GM12878 (cell line): Measurements from ENCODE around the gene PLA2G6. TPM values are rescaled to one million over a fixed set of nuclear protein-coding genes. Genes with fewer than 3 reads are reported as not detected.

Source experiments
- ATAC-seq: fragments of 200-7000 bp; cut with Tn5 transposase; 3 replicates; pipeline ENCODE4 v1.9.1; 2020; ENCODE audit warnings: mild to moderate bottlenecking, moderate library complexity
- BruUV-seq: library from RNA; stranded (reverse); fragments of 400-500 nt; replicated peaks from 2 replicates; lab custom pipeline; 2021; lab: Mats Ljungman, UMichigan
- CTCF ChIA-PET: fragments of 300-600 bp; sonication (Branson Sonifier 250); formaldehyde crosslinking; extraction: SDS; loops from one replicate; lab custom pipeline; 2021; ENCODE audit warnings: inconsistent platforms; lab: Yijun Ruan, JAX
- POLR2A ChIA-PET: fragments of 350-600 bp; formaldehyde crosslinking; extraction: SDS; loops from one replicate; lab custom pipeline; 2021; ENCODE audit warnings: inconsistent platforms; lab: Charles Lee
- RAD21 ChIA-PET: fragments of 300-600 bp; sonication (Branson Sonifier 250); formaldehyde crosslinking; loops from one replicate; lab custom pipeline; 2023; ENCODE audit warnings: antibody characterized with exemption; ENCODE audit not compliant: unreplicated experiment; lab: Charles Lee
- SMC1A ChIA-PET: fragments of 300-600 bp; sonication (Branson Sonifier 250); formaldehyde crosslinking; loops from one replicate; lab custom pipeline; 2023; ENCODE audit not compliant: unreplicated experiment, uncharacterized antibody; lab: Charles Lee
- DNase-seq: peaks from one replicate; pipeline ENCODE4 v3.0.0-alpha.2; 2011; ENCODE audit warnings: low read depth, low spot score
- FAIRE-seq: peaks from 3 replicates; lab custom pipeline; 2011; peaks lifted over from hg19 to GRCh38; lab: Jason Lieb, UNC
- H2AFZ ChIP-seq: 2 replicates; pipeline ENCODE4 v1.6.0; 2011; ENCODE audit warnings: low read depth, low read length, control low read depth; ENCODE audit not compliant: control insufficient read depth
- H3K27ac ChIP-seq: 2 replicates; pipeline ENCODE4 v1.5.1; 2011; ENCODE audit warnings: control low read depth; ENCODE audit not compliant: control insufficient read depth, insufficient read depth
- H3K27me3 ChIP-seq, 2 experiments: replicated peaks in 1 of 2; 2 replicates each; pipeline versions ENCODE4 v1.6.0 to v1.6.1; 2011; ENCODE audit warnings: low read length in 1 of 2; ENCODE audit not compliant: control insufficient read depth in 2 of 2, insufficient read depth in 2 of 2
- H3K36me3 ChIP-seq, 2 experiments: 2 replicates each; pipeline ENCODE4 v1.5.1; 2011; ENCODE audit warnings: low read length in 1 of 2; ENCODE audit not compliant: control insufficient read depth in 2 of 2, insufficient read depth in 2 of 2
- H3K4me1 ChIP-seq: 2 replicates; pipeline ENCODE4 v1.6.1; 2011; ENCODE audit warnings: mild to moderate bottlenecking, low read length, moderate library complexity, mixed read lengths; ENCODE audit not compliant: control insufficient read depth, insufficient read depth
- H3K4me2 ChIP-seq: 2 replicates; pipeline ENCODE4 v1.6.0; 2011; ENCODE audit warnings: control low read depth; ENCODE audit not compliant: control insufficient read depth, insufficient read depth
- H3K4me3 ChIP-seq: fragments of 200-600 bp; sonication (generic); 2 replicates; pipeline ENCODE4 v1.5.1; 2016
- H3K79me2 ChIP-seq: 2 replicates; pipeline ENCODE4 v1.6.0; 2011; ENCODE audit warnings: low read length; ENCODE audit not compliant: control insufficient read depth, insufficient read depth
- H3K9ac ChIP-seq: 2 replicates; pipeline ENCODE4 v1.8.0; 2011; ENCODE audit warnings: low read length, control low read depth, mixed read lengths; ENCODE audit not compliant: control insufficient read depth, insufficient read depth
- H3K9me3 ChIP-seq: replicated peaks from 3 replicates; pipeline ENCODE4 v1.5.1; 2011; ENCODE audit warnings: mild to moderate bottlenecking, low read length; ENCODE audit not compliant: control insufficient read depth, insufficient read depth
- H4K20me1 ChIP-seq: 2 replicates; pipeline ENCODE4 v1.6.0; 2011; ENCODE audit not compliant: control insufficient read depth, insufficient read depth
- FOXK2 ChIP-seq: fragments of 450-650 bp; IDR thresholded peaks from 2 replicates; pipeline ENCODE4 v1.6.1; 2017; ENCODE audit warnings: mild to moderate bottlenecking, moderate library complexity
- HCFC1 ChIP-seq: fragments of 150-350 bp; IDR thresholded peaks from 2 replicates; pipeline ENCODE4 v1.6.1; 2014; ENCODE audit warnings: low read length
- NFXL1 ChIP-seq: fragments of 450-650 bp; IDR thresholded peaks from 2 replicates; pipeline ENCODE4 v1.6.1; 2017; ENCODE audit warnings: antibody characterized with exemption, mild to moderate bottlenecking, borderline replicate concordance
- NRF1 ChIP-seq: conservative IDR thresholded peaks from 2 replicates; pipeline ENCODE4 v1.6.1; 2011; ENCODE audit warnings: mild to moderate bottlenecking, low read depth, low read length, improper control_type of control experiment
- RCOR1 ChIP-seq: conservative IDR thresholded peaks from 2 replicates; pipeline ENCODE4 v1.6.1; 2012; ENCODE audit warnings: low read depth, low read length, improper control_type of control experiment
- STAT3 ChIP-seq: IDR thresholded peaks from 2 replicates; pipeline ENCODE4 v1.6.1; 2011; ENCODE audit warnings: low read depth, low read length, improper control_type of control experiment
- TCF3 ChIP-seq: IDR thresholded peaks from 2 replicates; pipeline ENCODE4 v1.6.1; 2012; ENCODE audit warnings: low read depth, mild to moderate bottlenecking, low read length, borderline replicate concordance; ENCODE audit not compliant: insufficient read depth
- ZNF384 ChIP-seq: IDR thresholded peaks from 2 replicates; pipeline ENCODE4 v1.6.1; 2012; ENCODE audit warnings: low read depth, mild to moderate bottlenecking, low read length, improper control_type of control experiment, borderline replicate concordance
- ZNF592 ChIP-seq: fragments of 450-650 bp; IDR thresholded peaks from 2 replicates; pipeline ENCODE4 v1.6.1; 2017; ENCODE audit warnings: mild to moderate bottlenecking, moderate library complexity
- WGBS: methylation state at CpG from one replicate; pipeline ENCODE4 v1.1.6; 2016; ENCODE audit warnings: low lambda C conversion rate; ENCODE audit not compliant: insufficient replicate concordance, insufficient coverage; ENCODE audit errors: missing lambda C conversion rate; 5-methylcytosine and 5-hydroxymethylcytosine counted together
- in situ Hi-C: fragments of 300-500 bp; cut with MboI; formaldehyde crosslinking; loops from 9 replicates; pipeline ENCODE4 v1.14.3; 2018; ENCODE audit warnings: mixed read lengths
- intact Hi-C: fragments of 100-400 bp; cut with micrococcal nuclease; formaldehyde crosslinking; loops from one replicate; pipeline ENCODE4 v1.14.2; 2022; ENCODE audit not compliant: unreplicated experiment
- polyA plus RNA-seq, 11 experiments: library from polyadenylated mRNA; depleted of rRNA in 4 of 11; unstranded in 6 of 11; stranded (reverse) in 5 of 11; fragments of >200 nt; fragmentation: Nextera tagmentation in 4 of 11; fragmentation: Illumina TruSeq in 1 of 11; extraction: Ambion mirVana in 4 of 11; extraction: Trizol in 1 of 11; gene quantifications; 1 replicate in 1 of 11; 2 replicates in 10 of 11; pipeline versions ENCODE4 v1.2.1 to v1.2.3, GENCODE V29; 2011 to 2016; ENCODE audit warnings: inconsistent platforms in 2 of 11, missing spikeins in 2 of 11, low read depth in 1 of 11
- total RNA-seq, 4 experiments: library from RNA; depleted of rRNA in 3 of 4; stranded (reverse); fragments of >200 nt in 3 of 4; fragmentation: Illumina TruSeq in 1 of 4; extraction: Trizol in 1 of 4; gene quantifications; 2 replicates each; pipeline versions ENCODE4 v1.2.1 to v1.2.3, GENCODE V29; 2013 to 2021
- TF ChIP-seq, protein P1 (sequence below): fragments of 450-650 bp; formaldehyde crosslinking; IDR thresholded peaks from 2 replicates; pipeline ENCODE4 v1.4.0; 2022; ENCODE audit warnings: mild to moderate bottlenecking, moderate library complexity
- TF ChIP-seq, protein P2 (sequence below): IDR thresholded peaks from 2 replicates; pipeline ENCODE4 v1.6.1; 2011; ENCODE audit warnings: borderline replicate concordance, low read depth, mild to moderate bottlenecking, moderate library complexity, mixed read lengths, low read length; ENCODE audit not compliant: insufficient read depth; ENCODE audit errors: extremely low read length

The PLA2G6 gene
- total and polyA plus RNA-seq, 10 of the 15 experiments (the other 5 are each of a cell fraction or from before 2014, with no cell fraction given): 0.15 to 42.2 (median 15.8) TPM

- RAD21 ChIA-PET: no interaction called here
- H3K9me3 ChIP-seq: no peaks in the 10 kb centered on the region
- POLR2A ChIA-PET: no interaction called here
- ATAC-seq (no peak), FAIRE-seq (no peak), DNase-seq (no peak)
- H3K4me2 ChIP-seq: no peak overlapping the region
- 87% methylated on average over 24 of the region's 25 CpGs for whole genome bisulfite sequencing
- peaks cover 13% of the 10 kb centered on the region for H3K4me1 ChIP-seq
- H3K79me2 ChIP-seq: no peaks in the 10 kb centered on the region
- CTCF ChIA-PET: interaction anchor here (0.7 kb wide), 1 partner anchor 170 kb away, joined by 3 read pairs; no protein-coding TSS in a partner anchor
- no peaks in the 10 kb centered on the region for H3K27me3 ChIP-seq
- no TSS peak for BruUV-seq
- intact Hi-C loops: no loop called here
- no peaks in the 10 kb centered on the region for H4K20me1 ChIP-seq
- no peak overlapping the region for H3K27ac ChIP-seq
- TF ChIP-seq NRF1: no peak
- no peak for TF ChIP-seq ZNF384
- TF ChIP-seq, protein P1, sequence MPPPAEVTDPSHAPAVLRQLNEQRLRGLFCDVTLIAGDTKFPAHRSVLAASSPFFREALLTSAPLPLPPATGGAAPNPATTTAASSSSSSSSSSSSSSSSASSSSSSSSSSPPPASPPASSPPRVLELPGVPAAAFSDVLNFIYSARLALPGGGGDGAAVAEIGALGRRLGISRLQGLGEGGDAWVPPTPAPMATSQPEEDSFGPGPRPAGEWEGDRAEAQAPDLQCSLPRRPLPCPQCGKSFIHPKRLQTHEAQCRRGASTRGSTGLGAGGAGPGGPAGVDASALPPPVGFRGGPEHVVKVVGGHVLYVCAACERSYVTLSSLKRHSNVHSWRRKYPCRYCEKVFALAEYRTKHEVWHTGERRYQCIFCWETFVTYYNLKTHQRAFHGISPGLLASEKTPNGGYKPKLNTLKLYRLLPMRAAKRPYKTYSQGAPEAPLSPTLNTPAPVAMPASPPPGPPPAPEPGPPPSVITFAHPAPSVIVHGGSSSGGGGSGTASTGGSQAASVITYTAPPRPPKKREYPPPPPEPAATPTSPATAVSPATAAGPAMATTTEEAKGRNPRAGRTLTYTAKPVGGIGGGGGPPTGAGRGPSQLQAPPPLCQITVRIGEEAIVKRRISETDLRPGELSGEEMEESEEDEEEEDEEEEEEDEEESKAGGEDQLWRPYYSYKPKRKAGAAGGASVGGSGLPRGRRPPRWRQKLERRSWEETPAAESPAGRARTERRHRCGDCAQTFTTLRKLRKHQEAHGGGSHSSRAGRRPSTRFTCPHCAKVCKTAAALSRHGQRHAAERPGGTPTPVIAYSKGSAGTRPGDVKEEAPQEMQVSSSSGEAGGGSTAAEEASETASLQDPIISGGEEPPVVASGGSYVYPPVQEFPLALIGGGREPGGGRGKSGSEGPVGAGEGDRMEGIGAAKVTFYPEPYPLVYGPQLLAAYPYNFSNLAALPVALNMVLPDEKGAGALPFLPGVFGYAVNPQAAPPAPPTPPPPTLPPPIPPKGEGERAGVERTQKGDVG (CRISPR knock-in tag): no peak
- no peak for TF ChIP-seq TCF3
- no peak for TF ChIP-seq FOXK2
- TF ChIP-seq HCFC1: no peak
- no peak for TF ChIP-seq STAT3
- no peak for TF ChIP-seq NFXL1
- TF ChIP-seq RCOR1: no peak
- TF ChIP-seq, protein P2, sequence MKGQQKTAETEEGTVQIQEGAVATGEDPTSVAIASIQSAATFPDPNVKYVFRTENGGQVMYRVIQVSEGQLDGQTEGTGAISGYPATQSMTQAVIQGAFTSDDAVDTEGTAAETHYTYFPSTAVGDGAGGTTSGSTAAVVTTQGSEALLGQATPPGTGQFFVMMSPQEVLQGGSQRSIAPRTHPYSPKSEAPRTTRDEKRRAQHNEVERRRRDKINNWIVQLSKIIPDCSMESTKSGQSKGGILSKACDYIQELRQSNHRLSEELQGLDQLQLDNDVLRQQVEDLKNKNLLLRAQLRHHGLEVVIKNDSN: no peak
- no peak for TF ChIP-seq ZNF592
- no peaks in the 10 kb centered on the region; a peak in 1 of 4 replicates for H3K36me3 ChIP-seq
- H3K9ac ChIP-seq: no peak overlapping the region
- in situ Hi-C loops: no loop called here
- H3K4me3 ChIP-seq: no peak overlapping the region
- H2AFZ ChIP-seq: no peak overlapping the region
- SMC1A ChIA-PET: no interaction called here
Observed at GRCh38 chr22:38221908-38222796, 40.5 kb upstream of the PLA2G6 start.
